Hepatocyte (in vitro differentiated cells): ENCODE measurements around the gene MFAP3. TPM values are rescaled to one million over a fixed set of nuclear protein-coding genes. Genes with fewer than 3 reads are reported as not detected.

ENCODE experiments used
- DNase-seq: peaks from one replicate; pipeline ENCODE4 v3.0.0-alpha.2; 2016; ENCODE audit warnings: low spot score
- H2AFZ ChIP-seq: fragments of 200-600 bp; sonication (generic); 2 replicates; pipeline ENCODE4 v1.6.0; 2016; ENCODE audit warnings: antibody characterized with exemption, mild to moderate bottlenecking
- H3K27ac ChIP-seq: fragments of 200-600 bp; sonication (generic); 2 replicates; pipeline ENCODE4 v1.5.1; 2016; ENCODE audit warnings: mild to moderate bottlenecking
- H3K27me3 ChIP-seq: fragments of 200-600 bp; sonication (generic); 2 replicates; pipeline ENCODE4 v1.6.1; 2016
- H3K36me3 ChIP-seq: fragments of 200-600 bp; sonication (generic); replicated peaks from 2 replicates; pipeline ENCODE4 v1.5.1; 2016; ENCODE audit warnings: low read depth; ENCODE audit not compliant: insufficient read depth
- H3K4me1 ChIP-seq: fragments of 200-600 bp; sonication (generic); 2 replicates; pipeline ENCODE4 v1.5.1; 2016; ENCODE audit warnings: mild to moderate bottlenecking, moderate library complexity; ENCODE audit not compliant: insufficient read depth
- H3K4me2 ChIP-seq: fragments of 200-600 bp; sonication (generic); 2 replicates; pipeline ENCODE4 v1.6.0; 2016
- H3K4me3 ChIP-seq: fragments of 200-600 bp; sonication (generic); 2 replicates; pipeline ENCODE4 v1.5.1; 2016; ENCODE audit warnings: mild to moderate bottlenecking
- H3K79me2 ChIP-seq: fragments of 200-600 bp; sonication (generic); 2 replicates; pipeline ENCODE4 v1.6.0; 2017; ENCODE audit warnings: mild to moderate bottlenecking
- H3K9me2 ChIP-seq: fragments of 200-600 bp; sonication (generic); replicated peaks from 2 replicates; pipeline ENCODE4 v1.6.0; 2017; ENCODE audit warnings: mild to moderate bottlenecking; ENCODE audit not compliant: insufficient read depth
- H3K9me3 ChIP-seq: fragments of 200-600 bp; sonication (generic); 2 replicates; pipeline ENCODE4 v1.5.1; 2016; ENCODE audit warnings: low read depth, mild to moderate bottlenecking
- H4K20me1 ChIP-seq: fragments of 200-600 bp; sonication (generic); 2 replicates; pipeline ENCODE4 v1.6.0; 2016; ENCODE audit warnings: mild to moderate bottlenecking; ENCODE audit not compliant: insufficient read depth, poor library complexity, severe bottlenecking
- EZH2 ChIP-seq: fragments of 200-600 bp; sonication (generic); IDR thresholded peaks from 2 replicates; pipeline ENCODE4 v1.6.1; 2016; ENCODE audit warnings: antibody characterized with exemption, mild to moderate bottlenecking, borderline replicate concordance
- EZH2phosphoT487 ChIP-seq: fragments of 200-600 bp; sonication (generic); IDR thresholded peaks from one replicate; pipeline ENCODE4 v1.6.1; 2018; ENCODE audit warnings: antibody characterized with exemption, mild to moderate bottlenecking, low read depth, moderate library complexity; ENCODE audit not compliant: unreplicated experiment, severe bottlenecking
- WGBS: methylation state at CpG from one replicate; pipeline ENCODE4 v1.1.6; 2016; ENCODE audit warnings: low lambda C conversion rate; ENCODE audit errors: missing lambda C conversion rate; 5-methylcytosine and 5-hydroxymethylcytosine counted together
- polyA plus RNA-seq: library from polyadenylated mRNA; unstranded; fragments of >200 nt; fragmentation: Nextera tagmentation; extraction: Ambion mirVana; gene quantifications from 2 replicates; pipeline ENCODE4 v1.2.1, GENCODE V29; 2016
- total RNA-seq: library from RNA; depleted of rRNA; stranded (reverse); fragments of >200 nt; gene quantifications from 2 replicates; pipeline ENCODE4 v1.2.3, GENCODE V29; 2014
- TF ChIP-seq, protein P1 (sequence below): fragments of 200-600 bp; sonication (generic); IDR thresholded peaks from 2 replicates; pipeline ENCODE4 v1.5.1; 2016; ENCODE audit warnings: antibody characterized with exemption, mild to moderate bottlenecking; ENCODE audit not compliant: poor library complexity

MFAP3 gene
- total and polyA plus RNA-seq, 2 experiments from 2014 or later, result 14.4 to 65.4 TPM

DNA sequence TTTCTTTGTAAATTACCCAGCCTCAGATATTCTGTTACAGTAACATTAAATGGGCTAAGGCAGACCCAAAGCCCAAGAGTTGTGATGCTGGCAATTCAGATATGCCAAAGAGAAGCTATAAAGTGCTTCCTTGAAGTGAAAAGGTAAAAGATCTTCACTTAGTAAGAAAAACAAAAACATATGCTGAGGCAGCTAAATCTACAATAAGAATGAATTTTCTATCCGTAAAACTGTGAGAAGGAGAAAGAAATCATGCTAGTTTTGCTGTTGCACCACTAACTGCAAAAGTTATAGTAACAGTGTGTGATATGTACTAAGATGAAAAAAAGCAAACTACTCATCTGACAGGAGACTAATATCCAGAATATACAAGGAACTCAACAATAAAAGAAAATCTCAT is 40.0 kb upstream of the MFAP3 start:
- Histone ChIP-seq H3K4me3 (no peak overlapping the region), H3K9me2 (no peaks in the 10 kb centered on the region), H2AFZ (no peak overlapping the region), H4K20me1 (no peaks in the 10 kb centered on the region), H3K4me2 (no peak overlapping the region), H3K27ac (no peak overlapping the region), H3K9me3 (no peaks in the 10 kb centered on the region), H3K4me1 (no peaks in the 10 kb centered on the region), H3K79me2 (no peaks in the 10 kb centered on the region), H3K36me3 (no peaks in the 10 kb centered on the region), H3K27me3 (no peaks in the 10 kb centered on the region)
- DNase-seq, result no peak
- WGBS, result 100% methylated on average over 1 of the region's 1 CpG
- TF ChIP-seq EZH2, result no peak

DNA sequence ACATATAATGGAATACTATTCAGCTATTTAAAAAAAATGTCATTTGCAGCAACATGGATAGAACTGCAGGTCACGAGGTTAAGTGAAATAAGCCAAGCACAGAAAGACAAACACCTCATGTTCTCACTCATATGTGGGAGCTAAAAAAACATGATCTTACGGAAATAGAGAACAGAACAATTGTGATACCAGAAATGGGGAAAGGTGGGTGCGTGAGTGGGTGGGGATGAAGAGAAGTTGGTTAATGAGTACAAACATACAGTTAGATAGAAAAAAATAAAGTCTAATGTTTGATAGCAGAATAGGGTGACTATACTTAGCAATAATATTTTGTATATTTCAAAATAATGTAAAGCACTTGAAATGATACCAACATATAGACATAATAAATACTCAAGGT is 38.8 kb upstream of the MFAP3 start:
- Histone ChIP-seq H3K4me3 (no peak overlapping the region), H3K4me2 (no peak overlapping the region), H3K36me3 (no peaks in the 10 kb centered on the region), H2AFZ (no peak overlapping the region), H3K79me2 (no peaks in the 10 kb centered on the region), H3K27me3 (no peaks in the 10 kb centered on the region), H3K9me3 (no peaks in the 10 kb centered on the region), H4K20me1 (no peaks in the 10 kb centered on the region), H3K4me1 (no peaks in the 10 kb centered on the region), H3K27ac (no peak overlapping the region), H3K9me2 (no peaks in the 10 kb centered on the region)
- WGBS, result 96% methylated on average over 3 of the region's 3 CpGs
- TF ChIP-seq EZH2 (no peak), EZH2phosphoT487 (no peak)
- TF ChIP-seq, protein P1, sequence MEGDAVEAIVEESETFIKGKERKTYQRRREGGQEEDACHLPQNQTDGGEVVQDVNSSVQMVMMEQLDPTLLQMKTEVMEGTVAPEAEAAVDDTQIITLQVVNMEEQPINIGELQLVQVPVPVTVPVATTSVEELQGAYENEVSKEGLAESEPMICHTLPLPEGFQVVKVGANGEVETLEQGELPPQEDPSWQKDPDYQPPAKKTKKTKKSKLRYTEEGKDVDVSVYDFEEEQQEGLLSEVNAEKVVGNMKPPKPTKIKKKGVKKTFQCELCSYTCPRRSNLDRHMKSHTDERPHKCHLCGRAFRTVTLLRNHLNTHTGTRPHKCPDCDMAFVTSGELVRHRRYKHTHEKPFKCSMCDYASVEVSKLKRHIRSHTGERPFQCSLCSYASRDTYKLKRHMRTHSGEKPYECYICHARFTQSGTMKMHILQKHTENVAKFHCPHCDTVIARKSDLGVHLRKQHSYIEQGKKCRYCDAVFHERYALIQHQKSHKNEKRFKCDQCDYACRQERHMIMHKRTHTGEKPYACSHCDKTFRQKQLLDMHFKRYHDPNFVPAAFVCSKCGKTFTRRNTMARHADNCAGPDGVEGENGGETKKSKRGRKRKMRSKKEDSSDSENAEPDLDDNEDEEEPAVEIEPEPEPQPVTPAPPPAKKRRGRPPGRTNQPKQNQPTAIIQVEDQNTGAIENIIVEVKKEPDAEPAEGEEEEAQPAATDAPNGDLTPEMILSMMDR, result no peak
- DNase-seq, result no peak

DNA sequence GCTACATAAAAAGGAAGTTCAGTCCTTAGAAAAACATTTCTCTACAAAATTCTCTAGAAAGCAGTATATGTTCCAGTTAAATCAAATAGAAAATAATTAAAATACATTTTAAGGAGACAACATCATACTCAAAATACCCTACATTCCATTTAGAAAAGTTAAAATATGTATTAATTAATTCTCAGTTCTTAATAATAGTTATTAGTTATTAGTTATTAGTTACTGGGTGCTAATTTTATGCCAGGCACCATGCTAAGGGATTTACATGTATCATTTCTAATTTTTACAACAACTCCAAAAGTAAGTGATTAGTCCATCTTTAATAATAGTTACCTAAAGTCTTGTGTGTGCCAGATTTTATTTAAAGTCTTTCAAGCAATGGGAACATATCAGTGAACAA is 38.1 kb upstream of the MFAP3 start:
- Histone ChIP-seq H3K79me2 (no peaks in the 10 kb centered on the region), H3K27ac (no peak overlapping the region), H3K9me3 (no peaks in the 10 kb centered on the region), H3K36me3 (no peaks in the 10 kb centered on the region), H2AFZ (no peak overlapping the region), H3K9me2 (no peaks in the 10 kb centered on the region), H3K27me3 (no peaks in the 10 kb centered on the region), H3K4me3 (no peak overlapping the region), H3K4me1 (no peaks in the 10 kb centered on the region), H4K20me1 (no peaks in the 10 kb centered on the region), H3K4me2 (no peak overlapping the region)
- DNase-seq, result no peak
- TF ChIP-seq EZH2, result no peak
- TF ChIP-seq, protein P1, result no peak
- TF ChIP-seq EZH2phosphoT487, result no peak

DNA sequence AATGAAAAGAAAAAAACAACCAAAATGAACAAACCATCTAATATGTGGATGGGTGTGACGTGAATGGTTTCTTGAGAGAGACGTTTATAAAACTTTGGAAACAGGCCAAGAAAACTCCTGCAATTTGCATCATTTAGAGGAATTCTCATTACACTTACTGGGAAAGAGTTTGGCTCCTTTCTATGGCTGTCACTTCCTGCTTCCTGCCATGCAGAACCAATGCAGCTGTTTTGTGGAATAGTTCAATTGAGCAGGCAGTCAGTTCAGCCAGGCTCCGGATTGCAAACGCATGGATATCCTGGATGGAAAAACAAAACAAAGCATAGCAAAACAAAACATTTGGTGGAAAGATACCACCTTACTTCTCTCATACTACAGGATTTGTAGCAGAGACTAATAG is 36.7 kb upstream of the MFAP3 start:
- WGBS, result 79% methylated on average over 4 of the region's 4 CpGs
- H3K4me2 ChIP-seq, result no peak overlapping the region
- H3K4me3 ChIP-seq, result no peak overlapping the region
- H4K20me1 ChIP-seq, result no peaks in the 10 kb centered on the region
- no peaks in the 10 kb centered on the region for H3K9me2 ChIP-seq
- no peak for DNase-seq
- peaks cover under 1% of the 10 kb centered on the region for H3K4me1 ChIP-seq
- H2AFZ ChIP-seq, result no peak overlapping the region
- no peaks in the 10 kb centered on the region for H3K9me3 ChIP-seq
- H3K36me3 ChIP-seq, result no peaks in the 10 kb centered on the region
- H3K27ac ChIP-seq, result no peak overlapping the region
- no peak for TF ChIP-seq EZH2phosphoT487
- TF ChIP-seq, protein P1, result no peak
- TF ChIP-seq EZH2, result no peak
- no peaks in the 10 kb centered on the region for H3K27me3 ChIP-seq
- no peaks in the 10 kb centered on the region for H3K79me2 ChIP-seq
